SJCRH30 (cell line): ENCODE measurements around the gene SATB1. TPM values are rescaled to one million over a fixed set of nuclear protein-coding genes. Genes with fewer than 3 reads are reported as not detected.

ENCODE experiments used
- DNase-seq, 2 experiments: peaks; one replicate each; pipeline ENCODE4 v3.0.0-alpha.2; 2015 to 2020
- H3K27ac ChIP-seq: fragments of 250-450 bp; sonication (Bioruptor Pico); 2 replicates; pipeline ENCODE4 v1.5.1; 2020; ENCODE audit warnings: mild to moderate bottlenecking, moderate library complexity
- H3K27me3 ChIP-seq: fragments of 250-450 bp; sonication (Bioruptor Pico); 2 replicates; pipeline ENCODE4 v1.5.1; 2020; ENCODE audit warnings: mild to moderate bottlenecking, moderate library complexity
- H3K36me3 ChIP-seq: fragments of 250-450 bp; sonication (Bioruptor Pico); 2 replicates; pipeline ENCODE4 v1.5.1; 2020; ENCODE audit warnings: mild to moderate bottlenecking, moderate library complexity
- H3K4me1 ChIP-seq: fragments of 250-450 bp; sonication (Bioruptor Pico); 2 replicates; pipeline ENCODE4 v1.5.1; 2020; ENCODE audit warnings: mild to moderate bottlenecking, moderate library complexity
- H3K4me3 ChIP-seq: fragments of 250-450 bp; sonication (Bioruptor Pico); 2 replicates; pipeline ENCODE4 v1.5.1; 2020; ENCODE audit warnings: mild to moderate bottlenecking, moderate library complexity
- H3K9me3 ChIP-seq: fragments of 250-450 bp; sonication (Bioruptor Pico); replicated peaks from 2 replicates; pipeline ENCODE4 v1.5.1; 2020; ENCODE audit warnings: mild to moderate bottlenecking, moderate library complexity
- total RNA-seq: library from RNA; depleted of rRNA; stranded (reverse); fragments of >200 nt; shearing (Covaris generic); gene quantifications from 2 replicates; pipeline ENCODE4 v1.2.3, GENCODE V29; 2014

SATB1 gene
- total RNA-seq, 1 experiment from 2014 or later: 17.1 TPM

- Histone ChIP-seq H3K4me1 (peaks cover 11% of the 10 kb centered on the region; the same call in 1 of the 2 replicates), H3K9me3 (no peaks in the 10 kb centered on the region), H3K27me3 (no peaks in the 10 kb centered on the region), H3K36me3 (no peaks in the 10 kb centered on the region), H3K4me3 (no peak overlapping the region), H3K27ac (no peak overlapping the region)
- DNase-seq: no peak
Observed at GRCh38 chr3:18441551-18441950, 16.4 kb upstream of the SATB1 start.

DNA sequence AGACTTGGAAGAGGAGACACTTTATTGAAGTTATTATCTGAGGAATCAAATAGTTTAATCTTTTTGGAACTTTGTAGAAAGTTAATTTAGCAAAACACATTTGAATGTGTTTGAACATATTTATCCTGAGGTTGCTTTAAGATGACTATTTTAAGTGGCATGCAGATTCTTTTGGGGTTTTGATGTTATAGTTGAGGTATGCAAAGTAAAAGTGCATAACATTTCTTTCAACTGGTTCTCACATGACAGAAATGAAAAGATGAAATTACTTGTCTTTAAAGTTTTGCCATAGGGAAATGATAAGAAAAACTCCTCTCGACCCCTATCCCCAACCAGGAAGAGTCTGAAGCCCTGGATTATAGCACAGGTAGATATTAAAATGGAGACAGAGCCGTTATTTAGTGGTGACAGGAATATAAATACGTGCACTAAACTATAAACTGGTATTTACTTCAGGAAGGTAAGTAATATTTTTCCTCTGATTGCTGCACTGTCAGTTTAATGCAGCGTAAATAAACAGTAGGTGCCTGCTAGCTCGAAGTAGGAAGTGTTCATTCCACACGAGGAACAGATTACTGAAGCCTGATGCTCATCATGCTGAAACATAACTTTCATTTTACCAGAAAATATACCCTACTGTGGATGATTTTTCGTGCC is 15.1 kb upstream of the SATB1 start:
- H3K27ac ChIP-seq: no peak overlapping the region
- H3K4me3 ChIP-seq: no peak overlapping the region
- no peak for DNase-seq
- H3K36me3 ChIP-seq: no peaks in the 10 kb centered on the region
- H3K27me3 ChIP-seq: no peaks in the 10 kb centered on the region
- H3K4me1 ChIP-seq: peaks cover 20% of the 10 kb centered on the region
- H3K9me3 ChIP-seq: no peaks in the 10 kb centered on the region

- Histone ChIP-seq H3K4me3 (no peak overlapping the region), H3K9me3 (no peaks in the 10 kb centered on the region), H3K27ac (no peak overlapping the region), H3K36me3 (no peaks in the 10 kb centered on the region), H3K4me1 (peaks cover 29% of the 10 kb centered on the region), H3K27me3 (no peaks in the 10 kb centered on the region)
- no peak for DNase-seq
Observed at GRCh38 chr3:18439281-18439680, 14.1 kb upstream of the SATB1 start.

DNA sequence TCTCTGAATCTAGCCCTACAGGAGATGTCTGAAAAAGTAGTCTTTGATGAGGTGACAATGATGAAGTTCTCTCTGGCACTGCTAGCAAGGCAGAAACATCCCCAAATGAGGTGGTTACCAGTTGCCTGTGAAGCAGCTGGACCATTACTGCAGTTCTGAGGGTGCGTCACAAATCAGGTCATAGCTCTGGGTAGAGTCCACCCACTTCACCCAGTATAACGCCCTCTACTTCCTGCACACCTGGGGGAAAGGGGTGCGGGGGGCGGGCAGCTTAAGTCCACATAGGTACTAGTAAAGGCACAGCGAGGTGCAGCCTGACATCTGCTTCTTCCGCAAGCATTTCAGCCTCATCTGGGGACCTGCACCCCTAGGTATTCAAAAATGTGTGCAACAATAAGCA is 13.4 kb upstream of the SATB1 start:
- DNase-seq: no peak
- Histone ChIP-seq H3K9me3 (no peaks in the 10 kb centered on the region), H3K4me1 (peaks cover 35% of the 10 kb centered on the region), H3K36me3 (no peaks in the 10 kb centered on the region; the same call in 1 of the 2 replicates), H3K27me3 (no peaks in the 10 kb centered on the region), H3K27ac (no peak overlapping the region), H3K4me3 (no peak overlapping the region)

GRCh38 chr3:18436213-18436612 is 11.1 kb upstream of the SATB1 start:
- Histone ChIP-seq H3K27ac (peak overlapping the region; percentile 70; the same call in 1 of the 2 replicates), H3K27me3 (no peaks in the 10 kb centered on the region), H3K36me3 (no peaks in the 10 kb centered on the region; the same call in 1 of the 2 replicates), H3K4me1 (peaks cover 47% of the 10 kb centered on the region), H3K4me3 (no peak overlapping the region), H3K9me3 (no peaks in the 10 kb centered on the region)
- DNase-seq: no peak

- Histone ChIP-seq H3K27me3 (no peaks in the 10 kb centered on the region), H3K4me3 (no peak overlapping the region; the same call in 1 of the 2 replicates), H3K27ac (peak overlapping the region; percentile 70), H3K36me3 (no peaks in the 10 kb centered on the region; the same call in 1 of the 2 replicates), H3K9me3 (no peaks in the 10 kb centered on the region), H3K4me1 (peaks cover 40% of the 10 kb centered on the region)
- DNase-seq: peak in 1 of 2 experiments; percentile 50
Observed at GRCh38 chr3:18434711-18435110, 9.6 kb upstream of the SATB1 start.

DNA sequence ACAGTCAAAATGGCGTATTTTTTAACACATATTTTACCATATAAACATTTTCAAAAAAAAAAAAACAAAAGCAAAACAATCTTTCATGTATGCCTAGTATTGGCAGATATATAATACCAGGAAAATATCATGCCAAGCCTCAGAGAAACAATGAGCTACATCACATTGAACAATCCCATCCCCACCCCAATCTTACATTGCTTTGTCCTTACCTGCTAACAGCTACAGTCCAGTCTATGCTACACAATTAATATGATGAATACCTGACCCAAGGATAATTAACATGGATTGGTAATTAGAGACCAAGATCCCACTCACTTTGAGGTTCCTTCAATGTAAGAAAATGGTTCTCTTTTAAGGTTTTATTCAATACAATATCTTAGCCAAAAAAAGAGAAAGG is 7.6 kb upstream of the SATB1 start:
- no peak for DNase-seq
- Histone ChIP-seq H3K27ac (peak overlapping the region; percentile 70), H3K4me1 (peaks cover 36% of the 10 kb centered on the region), H3K9me3 (no peaks in the 10 kb centered on the region), H3K36me3 (no peaks in the 10 kb centered on the region; the same call in 1 of the 2 replicates), H3K27me3 (no peaks in the 10 kb centered on the region), H3K4me3 (no peak overlapping the region)

DNA sequence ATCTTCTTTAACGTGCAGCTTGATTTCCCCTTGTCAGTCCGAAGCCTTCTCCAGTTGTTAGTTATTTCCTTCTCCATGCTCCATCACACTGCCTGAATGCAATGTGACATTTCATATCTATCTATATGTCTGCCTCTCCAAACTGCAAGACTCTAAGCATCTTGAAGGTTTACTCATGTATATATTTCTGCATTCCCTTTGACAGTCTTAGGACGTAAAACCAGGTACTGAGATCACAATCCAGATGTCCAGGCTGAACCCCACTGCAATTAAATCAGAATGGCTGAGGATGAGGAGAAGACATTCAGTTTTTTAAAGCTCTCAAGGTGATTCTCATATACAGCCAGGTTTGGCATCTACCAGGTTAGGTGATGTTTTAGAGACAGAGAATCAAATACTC is 6.1 kb upstream of the SATB1 start:
- no peak for DNase-seq
- Histone ChIP-seq H3K4me3 (no peak overlapping the region), H3K27me3 (no peaks in the 10 kb centered on the region), H3K27ac (no peak overlapping the region), H3K36me3 (no peaks in the 10 kb centered on the region; the same call in 1 of the 2 replicates), H3K9me3 (no peaks in the 10 kb centered on the region), H3K4me1 (peaks cover 36% of the 10 kb centered on the region)

DNA sequence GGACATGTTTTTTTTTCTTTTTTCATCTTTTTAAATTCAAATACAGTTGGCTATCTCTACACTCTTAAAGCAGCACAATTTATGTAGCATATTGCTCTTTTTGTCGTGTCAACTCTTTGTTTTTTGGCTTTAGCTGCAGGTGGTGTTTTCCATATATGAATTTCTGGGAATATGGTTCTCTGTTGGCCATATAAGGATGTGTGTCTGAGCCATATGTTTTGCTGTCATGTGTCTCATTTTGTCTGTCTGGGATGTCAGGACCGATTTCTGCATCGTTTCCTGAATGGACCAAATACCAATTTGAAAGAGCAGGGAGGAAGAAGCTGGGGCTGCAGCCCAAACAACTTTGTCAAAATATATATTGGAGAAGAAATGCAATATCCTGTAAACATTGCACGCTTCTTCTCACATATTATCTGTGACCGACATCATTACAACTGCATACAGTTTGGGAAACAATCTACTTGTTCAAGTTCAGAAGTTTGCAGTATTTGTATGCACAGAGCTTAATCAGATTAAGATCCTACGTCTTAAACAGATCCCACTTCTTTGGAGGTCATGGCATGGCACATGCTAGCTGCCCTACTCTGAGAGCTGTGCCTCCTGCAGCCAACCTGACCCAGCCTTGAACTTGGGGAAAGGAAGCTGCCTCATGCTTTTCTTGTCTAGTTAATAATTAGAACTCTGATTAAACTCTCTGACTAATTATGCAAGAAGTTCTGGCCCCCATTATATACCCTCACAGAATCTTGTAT is 4.0 kb upstream of the SATB1 start:
- no peaks in the 10 kb centered on the region for H3K9me3 ChIP-seq
- DNase-seq: peak in 1 of 2 experiments; percentile 9
- H3K4me3 ChIP-seq: no peak overlapping the region
- H3K27me3 ChIP-seq: no peaks in the 10 kb centered on the region
- H3K4me1 ChIP-seq: peaks cover 17% of the 10 kb centered on the region
- no peaks in the 10 kb centered on the region; the same call in 1 of the 2 replicates for H3K36me3 ChIP-seq
- peak overlapping the region; percentile 17; the same call in 1 of the 2 replicates for H3K27ac ChIP-seq

DNA sequence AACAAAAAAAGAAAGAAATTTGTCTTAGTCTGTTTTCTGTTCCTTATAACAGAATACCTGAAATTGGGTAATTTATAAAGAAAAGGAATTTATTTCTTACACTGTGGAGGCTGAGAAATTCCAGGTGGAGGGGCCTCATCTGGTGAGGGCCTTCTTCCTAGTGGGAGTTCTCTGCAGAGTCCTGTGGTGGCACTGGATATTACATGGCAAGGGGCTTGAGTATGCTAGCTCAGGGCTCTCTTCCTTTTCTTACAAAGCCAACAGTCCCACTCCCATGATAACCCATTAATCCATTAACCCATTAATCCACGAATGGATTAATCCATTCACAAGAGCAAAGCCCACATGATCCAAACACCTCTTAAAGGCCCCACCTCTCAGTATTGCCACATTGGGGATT is 2.9 kb upstream of the SATB1 start:
- Histone ChIP-seq H3K36me3 (no peaks in the 10 kb centered on the region), H3K27me3 (no peaks in the 10 kb centered on the region), H3K4me3 (no peak overlapping the region), H3K9me3 (no peaks in the 10 kb centered on the region), H3K4me1 (peaks cover 6% of the 10 kb centered on the region), H3K27ac (no peak overlapping the region)
- no peak for DNase-seq

GRCh38 chr3:18426597-18427193 is 1.6 kb upstream of the SATB1 start:
- DNase-seq: no peak
- Histone ChIP-seq H3K27ac (no peak overlapping the region), H3K9me3 (no peaks in the 10 kb centered on the region), H3K4me1 (peaks cover 7% of the 10 kb centered on the region), H3K27me3 (no peaks in the 10 kb centered on the region), H3K4me3 (no peak overlapping the region), H3K36me3 (no peaks in the 10 kb centered on the region)

- H3K4me1 ChIP-seq: peaks cover 7% of the 10 kb centered on the region
- H3K36me3 ChIP-seq: no peaks in the 10 kb centered on the region
- H3K27me3 ChIP-seq: no peaks in the 10 kb centered on the region
Observed at GRCh38 chr3:18425641-18426257, 610 bp upstream of the SATB1 start.

DNA sequence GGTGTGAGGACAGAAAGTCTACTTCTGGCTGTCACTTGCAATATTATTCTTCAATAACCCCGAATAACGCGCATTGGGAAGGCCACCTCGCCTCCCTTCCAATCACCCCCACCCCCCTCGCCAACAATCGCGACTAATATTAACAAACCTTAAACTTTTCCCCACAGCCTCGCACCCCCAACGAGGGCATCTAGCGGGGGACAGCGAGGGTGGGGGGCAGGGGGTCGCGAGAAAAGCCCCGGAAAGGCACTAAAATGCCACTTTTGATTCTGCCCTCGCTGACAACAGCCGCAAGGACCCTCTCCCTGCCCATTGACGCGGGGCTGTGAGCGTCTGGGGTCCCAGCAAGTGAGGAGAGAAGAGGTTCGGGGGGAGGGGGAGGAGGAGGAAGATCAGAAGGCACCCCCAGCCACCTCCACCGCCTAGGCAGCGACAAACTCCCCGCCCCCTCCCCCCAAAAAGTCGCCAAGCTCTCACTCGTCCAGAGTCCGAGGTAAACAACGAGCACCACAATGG is 868 bp downstream of the SATB1 start:
- H3K4me1 ChIP-seq: peaks cover 10% of the 10 kb centered on the region
- DNase-seq: no peak
- H3K9me3 ChIP-seq: no peaks in the 10 kb centered on the region
- H3K27me3 ChIP-seq: no peaks in the 10 kb centered on the region
- H3K36me3 ChIP-seq: no peaks in the 10 kb centered on the region
- peak overlapping the region; percentile 93 for H3K4me3 ChIP-seq
- peak overlapping the region; percentile 66 for H3K27ac ChIP-seq

More at GRCh38 chr3:18425641-18426257, 610 bp upstream of the SATB1 start:
- H3K9me3 ChIP-seq: no peaks in the 10 kb centered on the region
- peak; percentile 52 to 53 for DNase-seq
- H3K27ac ChIP-seq: peak overlapping the region; percentile 66; the same call in 1 of the 2 replicates
- peak overlapping the region; percentile 93 for H3K4me3 ChIP-seq

GRCh38 chr3:18423401-18424212 is 1.5 kb downstream of the SATB1 start:
- H3K4me3 ChIP-seq: peak overlapping the region; percentile 93
- no peaks in the 10 kb centered on the region for H3K27me3 ChIP-seq
- H3K4me1 ChIP-seq: peaks cover 11% of the 10 kb centered on the region
- no peaks in the 10 kb centered on the region for H3K9me3 ChIP-seq
- peak; percentile 30 to 71 for DNase-seq
- H3K27ac ChIP-seq: peak overlapping the region; percentile 66
- H3K36me3 ChIP-seq: no peaks in the 10 kb centered on the region
